Body of pancreas (tissue), 4 donors: ENCODE results near the gene NCAM1.

ENCODE experiments used
- CTCF ChIP-seq, 7 experiments: fragments of 450-650 bp in 4 of 7; fragments of 200-600 bp in 3 of 7; sonication (generic) in 3 of 7; IDR thresholded peaks; one replicate each; pipeline ENCODE4 v1.5.1; 2016 to 2019; ENCODE audit warnings: antibody characterized with exemption in 7 of 7
- POLR2A ChIP-seq, 3 donors: fragments of 450-650 bp; IDR thresholded peaks; one replicate each; pipeline ENCODE4 v1.6.1; 2016; ENCODE audit warnings: antibody characterized with exemption in 3 of 3, mild to moderate bottlenecking in 2 of 3

- TF ChIP-seq CTCF (IDR thresholded peaks at IDR 0.05), result no peak
- no peak for TF ChIP-seq POLR2A (IDR thresholded peaks at IDR 0.05)
Measured at GRCh38 chr11:112922606-112923005, 38.6 kb upstream of the NCAM1 start.
